GM23248 (cell line): Measurements from ENCODE around the gene NAXD.

Source experiments
- EZH2 ChIP-seq: fragments of 200-600 bp; sonication (generic); IDR thresholded peaks from 2 replicates; pipeline ENCODE4 v1.6.1; 2018; ENCODE audit warnings: antibody characterized with exemption, mild to moderate bottlenecking; ENCODE audit not compliant: insufficient read depth, poor library complexity, severe bottlenecking
- EZH2phosphoT487 ChIP-seq: fragments of 200-600 bp; sonication (generic); IDR thresholded peaks from 2 replicates; pipeline ENCODE4 v1.6.1; 2018; ENCODE audit warnings: antibody characterized with exemption, moderate library complexity, mild to moderate bottlenecking, low read depth; ENCODE audit not compliant: insufficient read depth

DNA sequence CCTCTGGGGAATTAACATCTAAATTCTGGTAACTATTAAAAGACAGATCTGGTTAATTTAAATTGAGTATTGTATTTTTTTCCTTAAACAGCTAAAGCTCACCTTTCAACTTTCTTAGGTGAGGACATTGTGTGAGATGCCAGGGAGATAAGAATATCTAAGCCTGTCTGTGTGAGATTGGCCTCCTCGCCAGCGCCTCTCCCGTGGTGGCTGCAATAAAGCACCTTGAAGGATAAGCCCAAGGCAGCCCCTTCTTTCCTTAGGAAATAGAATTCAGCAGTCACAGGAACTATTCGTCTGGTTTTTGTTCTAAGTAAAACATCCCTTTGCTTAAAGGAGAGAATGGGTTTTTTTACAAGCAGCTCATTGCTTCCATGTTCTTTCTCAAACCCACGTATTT lies 24.6 kb downstream of the NAXD start:
- no peak for TF ChIP-seq EZH2
- TF ChIP-seq EZH2phosphoT487 = no peak
